SK-N-MC (cell line): ENCODE data around the gene MRPL20.

Experiments used
- DNase-seq: peaks from one replicate; pipeline ENCODE4 v3.0.0-alpha.2; 2011; ENCODE audit warnings: low read depth, low spot score
- H3K27ac ChIP-seq: fragments of 200-600 bp; sonication (generic); 2 replicates; pipeline ENCODE4 v1.5.1; 2016; ENCODE audit warnings: mixed run types
- H3K36me3 ChIP-seq: fragments of 200-600 bp; sonication (generic); 2 replicates; pipeline ENCODE4 v1.6.1; 2017; ENCODE audit warnings: antibody characterized with exemption, low read length, mixed read lengths; ENCODE audit not compliant: insufficient read depth
- H3K4me3 ChIP-seq: fragments of 200-600 bp; sonication (generic); 2 replicates; pipeline ENCODE4 v1.5.1; 2016
- H3K9ac ChIP-seq: fragments of 200-600 bp; sonication (generic); 2 replicates; pipeline ENCODE4 v1.8.0; 2017; ENCODE audit warnings: mixed run types, mixed read lengths; ENCODE audit not compliant: insufficient read length
- H3K9me3 ChIP-seq: fragments of 200-600 bp; sonication (generic); 2 replicates; pipeline ENCODE4 v1.6.1; 2017; ENCODE audit warnings: low read depth, mild to moderate bottlenecking, antibody characterized with exemption, low read length, moderate library complexity, mixed read lengths
- EZH2 ChIP-seq: fragments of 200-600 bp; sonication (generic); IDR thresholded peaks from one replicate; pipeline ENCODE4 v1.6.1; 2017; ENCODE audit warnings: antibody characterized with exemption
- FOXP2 ChIP-seq: optimal IDR thresholded peaks from 2 replicates; pipeline ENCODE3; 2011; ENCODE audit warnings: mild to moderate bottlenecking, moderate library complexity; ENCODE audit not compliant: insufficient read depth; ENCODE audit errors: extremely low read length, control extremely low read depth
- POLR2AphosphoS5 ChIP-seq: IDR thresholded peaks from 2 replicates; pipeline ENCODE4 v1.6.1; 2012; ENCODE audit warnings: mild to moderate bottlenecking, low read depth, low read length, borderline replicate concordance

Gene MRPL20

GRCh38 chr1:1437904-1438376 lies 30.8 kb upstream of the MRPL20 start:
- DNase-seq: no peak
- no peak for TF ChIP-seq EZH2
- TF ChIP-seq POLR2AphosphoS5: no peak
- Histone ChIP-seq H3K27ac (no peak overlapping the region), H3K9me3 (no peaks in the 10 kb centered on the region), H3K36me3 (no peaks in the 10 kb centered on the region), H3K9ac (no peak overlapping the region), H3K4me3 (no peak overlapping the region)

GRCh38 chr1:1437033-1437903 lies 30.2 kb upstream of the MRPL20 start:
- Histone ChIP-seq H3K9me3 (no peaks in the 10 kb centered on the region), H3K36me3 (no peaks in the 10 kb centered on the region), H3K9ac (no peak overlapping the region), H3K27ac (no peak overlapping the region), H3K4me3 (no peak overlapping the region)
- TF ChIP-seq EZH2 (no peak), FOXP2 (no peak), POLR2AphosphoS5 (no peak)
- no peak for DNase-seq

GRCh38 chr1:1436630-1437032 lies 29.5 kb upstream of the MRPL20 start:
- DNase-seq: no peak
- Histone ChIP-seq H3K4me3 (peak overlapping the region; percentile 73; the same call in 1 of the 2 replicates), H3K27ac (no peak overlapping the region), H3K36me3 (no peaks in the 10 kb centered on the region), H3K9me3 (no peaks in the 10 kb centered on the region), H3K9ac (no peak overlapping the region)
- no peak for TF ChIP-seq POLR2AphosphoS5
- TF ChIP-seq FOXP2: no peak
- no peak for TF ChIP-seq EZH2

GRCh38 chr1:1435911-1436629 lies 29.0 kb upstream of the MRPL20 start:
- DNase-seq: no peak
- peak overlapping the region; percentile 73 for H3K4me3 ChIP-seq
- TF ChIP-seq POLR2AphosphoS5 (no peak), FOXP2 (no peak), EZH2 (no peak)
- no peak overlapping the region for H3K27ac ChIP-seq
- no peaks in the 10 kb centered on the region for H3K36me3 ChIP-seq
- H3K9me3 ChIP-seq: no peaks in the 10 kb centered on the region
- no peak overlapping the region for H3K9ac ChIP-seq

DNA sequence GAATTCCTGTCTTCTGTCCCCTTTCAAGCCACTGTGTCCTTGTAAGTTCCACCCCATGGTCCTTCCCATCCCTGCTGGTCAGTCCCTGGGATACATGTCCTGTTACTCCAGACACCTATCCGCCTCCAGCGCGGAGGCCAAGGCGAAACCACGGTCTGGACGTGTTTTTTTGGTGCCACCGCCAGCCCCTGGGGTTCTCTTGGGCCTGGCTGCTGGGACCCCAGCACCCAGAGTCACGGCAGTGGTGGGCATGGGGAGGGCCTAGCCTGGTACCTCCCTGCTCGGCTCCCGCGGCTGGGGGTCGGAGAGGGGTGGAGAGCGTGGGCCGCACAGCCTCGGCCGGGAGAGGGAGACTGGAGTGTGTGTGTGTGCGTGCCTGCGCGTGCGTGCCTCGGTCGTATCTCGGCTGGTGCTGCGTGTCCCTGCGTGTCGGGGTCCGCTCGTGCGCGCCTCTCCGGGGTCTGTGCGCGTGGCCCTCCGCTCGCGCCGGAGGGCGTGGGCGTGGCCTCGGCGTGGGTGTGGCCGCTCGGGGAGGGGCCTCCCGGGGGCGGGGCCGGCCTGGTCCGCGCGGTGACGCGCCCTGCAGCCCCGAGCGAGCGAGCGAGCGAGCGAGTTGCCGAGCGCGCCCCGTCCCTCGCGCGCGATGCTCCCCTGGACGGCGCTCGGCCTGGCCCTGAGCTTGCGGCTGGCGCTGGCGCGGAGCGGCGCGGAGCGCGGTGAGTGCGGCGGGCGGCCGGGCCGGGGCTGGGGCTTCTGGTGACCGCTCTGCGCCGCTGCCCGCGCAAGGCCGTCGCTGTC lies 28.2 kb upstream of the MRPL20 start, which contains the start of gene VWA1:
TSS of gene VWA1 (plus strand) at position 585 of the 798 bp plus-strand sequence. CDS start at position 644, 59 bp downstream.
- H3K27ac ChIP-seq: no peak within 1 kb of the TSS

GRCh38 chr1:1434824-1435105 lies 27.7 kb upstream of the MRPL20 start:
- no peak for DNase-seq
- Histone ChIP-seq H3K27ac (no peak overlapping the region), H3K36me3 (no peaks in the 10 kb centered on the region), H3K9ac (no peak overlapping the region), H3K9me3 (no peaks in the 10 kb centered on the region), H3K4me3 (no peak overlapping the region; the same call in 1 of the 2 replicates)
- no peak for TF ChIP-seq FOXP2
- no peak for TF ChIP-seq POLR2AphosphoS5
- no peak for TF ChIP-seq EZH2

More for the DNA sequence above, 28.2 kb upstream of the MRPL20 start, which contains the start of gene VWA1:
- Histone ChIP-seq H3K9me3 (no peaks in the 10 kb centered on the region), H3K4me3 (peak within 1 kb of the TSS; percentile 73), H3K9ac (peak within 1 kb of the TSS; percentile 14), H3K36me3 (no peaks in the 10 kb centered on the region)
- no peak for DNase-seq
- TF ChIP-seq POLR2AphosphoS5: peak; percentile 43; the same call in 1 of the 2 replicates
- no peak for TF ChIP-seq FOXP2

DNA sequence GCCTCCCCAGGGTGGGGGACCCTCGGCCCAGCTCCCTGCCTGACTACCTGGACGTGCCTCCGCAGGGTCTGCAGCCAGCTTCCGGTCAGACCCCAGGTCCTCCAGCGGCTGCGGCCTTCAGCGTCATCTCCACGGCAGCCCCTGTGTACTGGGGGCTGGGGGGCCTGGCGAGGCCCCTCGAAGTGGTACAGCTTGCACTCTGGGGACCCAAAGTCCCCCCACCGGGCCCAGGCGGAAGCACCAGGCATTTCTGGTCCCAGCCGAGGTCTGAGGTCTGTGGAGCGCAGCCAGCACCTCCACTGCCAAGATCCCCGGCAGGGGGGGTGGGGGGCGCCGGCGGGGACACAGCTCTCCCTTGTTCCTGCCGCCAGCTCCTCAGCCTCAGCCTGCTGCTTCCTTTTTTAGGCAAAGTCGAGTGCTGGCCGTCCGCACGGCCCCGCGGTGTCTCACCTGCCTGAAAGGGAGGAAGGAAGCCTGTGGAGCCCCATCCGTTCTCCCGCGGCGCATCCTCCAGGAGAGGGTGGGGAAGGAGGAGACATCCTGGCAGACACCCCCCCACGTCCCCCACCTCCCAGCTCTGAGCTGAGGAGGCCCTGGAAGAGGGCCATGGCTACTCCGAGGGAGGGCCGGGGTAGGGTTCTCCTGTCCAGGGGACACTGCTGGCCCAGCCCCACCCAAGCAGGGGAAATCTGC lies 27.2 kb upstream of the MRPL20 start:
- TF ChIP-seq EZH2: no peak
- no peak for TF ChIP-seq POLR2AphosphoS5
- TF ChIP-seq FOXP2: no peak
- no peak overlapping the region for H3K27ac ChIP-seq
- no peak for DNase-seq
- no peak overlapping the region for H3K9ac ChIP-seq
- H3K36me3 ChIP-seq: no peaks in the 10 kb centered on the region
- no peaks in the 10 kb centered on the region for H3K9me3 ChIP-seq
- H3K4me3 ChIP-seq: no peak overlapping the region

DNA sequence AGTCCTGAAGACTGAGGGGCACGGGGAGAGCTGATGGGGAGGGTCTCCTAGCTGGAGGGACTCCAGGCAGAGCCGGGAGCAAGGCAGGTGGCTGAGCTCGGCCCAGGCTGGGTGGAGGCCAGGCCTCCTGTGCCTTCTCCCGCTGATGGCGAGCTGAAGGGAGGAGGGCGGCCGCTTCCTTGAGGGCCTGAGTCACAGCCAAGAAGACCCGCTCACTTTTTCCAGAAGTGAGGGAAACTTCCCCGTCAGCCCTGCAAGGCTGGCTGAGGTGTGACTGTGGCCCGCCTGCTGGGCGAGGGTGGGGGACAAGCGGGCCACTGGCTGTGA lies 26.7 kb upstream of the MRPL20 start:
- Histone ChIP-seq H3K9me3 (no peaks in the 10 kb centered on the region), H3K4me3 (no peak overlapping the region), H3K27ac (no peak overlapping the region), H3K9ac (no peak overlapping the region), H3K36me3 (no peaks in the 10 kb centered on the region)
- DNase-seq: no peak
- no peak for TF ChIP-seq FOXP2
- no peak for TF ChIP-seq POLR2AphosphoS5
- TF ChIP-seq EZH2: no peak
